Measurements from ENCODE around the gene PHLDB1.

PHLDB1 gene

GRCh38 chr11:118631142-118631909 lies 23.9 kb downstream of the PHLDB1 start:
- TF ChIP-seq CTCF (IDR thresholded peaks at IDR 0.05; ENCODE audit: low read length, missing control alignments): no peak
- no peak for DNase-seq (ENCODE audit: low read depth)
- no peak overlapping the region for H3K4me3 ChIP-seq (replicated peaks; ENCODE audit: low read depth, low read length)

GRCh38 chr11:118632577-118633318 lies 25.3 kb downstream of the PHLDB1 start:
- DNase-seq (ENCODE audit: low read depth): no peak
- TF ChIP-seq CTCF (IDR thresholded peaks at IDR 0.05; ENCODE audit: low read length, missing control alignments): no peak
- no peak overlapping the region for H3K4me3 ChIP-seq (replicated peaks; ENCODE audit: low read depth, low read length)

GRCh38 chr11:118633319-118633690 lies 25.9 kb downstream of the PHLDB1 start:
- no peak overlapping the region for H3K4me3 ChIP-seq (replicated peaks; ENCODE audit: low read depth, low read length)
- no peak for TF ChIP-seq CTCF (IDR thresholded peaks at IDR 0.05; ENCODE audit: low read length, missing control alignments)
- DNase-seq (ENCODE audit: low read depth): no peak

GRCh38 chr11:118633979-118634378 lies 26.6 kb downstream of the PHLDB1 start:
- H3K4me3 ChIP-seq (replicated peaks; ENCODE audit: low read depth, low read length): no peak overlapping the region
- no peak for TF ChIP-seq CTCF (IDR thresholded peaks at IDR 0.05; ENCODE audit: low read length, missing control alignments)

GRCh38 chr11:118634431-118635236 lies 27.2 kb downstream of the PHLDB1 start:
- peak; percentile 71 for DNase-seq (ENCODE audit: low read depth)
- H3K4me3 ChIP-seq (replicated peaks; ENCODE audit: low read depth, low read length): no peak overlapping the region
- TF ChIP-seq CTCF (IDR thresholded peaks at IDR 0.05; ENCODE audit: low read length, missing control alignments): no peak

More at GRCh38 chr11:118633979-118634378, 26.6 kb downstream of the PHLDB1 start:
- no peak for DNase-seq (ENCODE audit: low read depth)

- no peak for DNase-seq (ENCODE audit: low read depth)
- H3K4me3 ChIP-seq (replicated peaks; ENCODE audit: low read depth, low read length): no peak overlapping the region
- TF ChIP-seq CTCF (IDR thresholded peaks at IDR 0.05; ENCODE audit: low read length, missing control alignments): no peak
Measured at GRCh38 chr11:118635237-118635591, 27.8 kb downstream of the PHLDB1 start.
